ENCODE results near the gene FUZ.

GRCh38 chr19:49758292-49758691 lies 54.8 kb downstream of the FUZ start:
- TF ChIP-seq POLR2A (IDR thresholded peaks at IDR 0.05; ENCODE audit: low read depth, low read length), result no peak
- TF ChIP-seq CHD1 (IDR thresholded peaks at IDR 0.05; ENCODE audit: low read depth, low read length), result no peak

Measured in IMR-90 (cell line).